H1 (cell line): ENCODE results near the gene ANK2. TPM values are rescaled to one million over a fixed set of nuclear protein-coding genes. Genes with fewer than 3 reads are reported as not detected.

Experiments used
- CTCF ChIA-PET: fragments of 300-600 bp; sonication (Branson Sonifier 250); formaldehyde crosslinking; loops from one replicate; lab custom pipeline; 2021; ENCODE audit not compliant: partially characterized antibody; lab: Charles Lee
- POLR2A ChIA-PET: fragments of 300-600 bp; sonication (Branson Sonifier 250); formaldehyde crosslinking; loops from one replicate; lab custom pipeline; 2021; ENCODE audit warnings: inconsistent platforms; ENCODE audit not compliant: partially characterized antibody; lab: Charles Lee
- DNase-seq, 2 experiments: peaks; one replicate each; pipeline versions ENCODE4 v3.0.0 to v3.0.0-alpha.2; 2010 to 2022; ENCODE audit warnings: low spot score in 2 of 2, low read depth in 1 of 2, mixed read lengths in 1 of 2
- FAIRE-seq: peaks from 2 replicates; lab custom pipeline; 2011; peaks lifted over from hg19 to GRCh38; lab: Jason Lieb, UNC
- H2AFZ ChIP-seq: 2 replicates; pipeline ENCODE4 v1.8.1; 2012; ENCODE audit warnings: low read length, inconsistent platforms
- H2AK5ac ChIP-seq: 2 replicates; pipeline ENCODE4 v1.6.1; 2013; ENCODE audit warnings: low read depth, low read length
- H2BK120ac ChIP-seq: replicated peaks from 2 replicates; pipeline ENCODE3; 2013; ENCODE audit warnings: low read depth, low read length, inconsistent platforms
- H2BK12ac ChIP-seq: 2 replicates; pipeline ENCODE4 v1.6.1; 2013; ENCODE audit warnings: low read depth, low read length
- H2BK15ac ChIP-seq: 2 replicates; pipeline ENCODE4 v1.6.1; 2013; ENCODE audit warnings: low read length
- H2BK20ac ChIP-seq: 2 replicates; pipeline ENCODE4 v1.6.1; 2013; ENCODE audit warnings: low read length
- H2BK5ac ChIP-seq: 2 replicates; pipeline ENCODE4 v1.6.1; 2013; ENCODE audit warnings: low read depth, low read length
- H3K14ac ChIP-seq: 2 replicates; pipeline ENCODE4 v1.6.1; 2013; ENCODE audit warnings: inconsistent platforms; ENCODE audit not compliant: insufficient read length
- H3K18ac ChIP-seq: 2 replicates; pipeline ENCODE4 v1.6.1; 2013; ENCODE audit warnings: low read length; ENCODE audit errors: extremely low read depth
- H3K23ac ChIP-seq: 2 replicates; pipeline ENCODE4 v1.6.1; 2013; ENCODE audit warnings: inconsistent platforms; ENCODE audit not compliant: insufficient read length
- H3K23me2 ChIP-seq: 2 replicates; pipeline ENCODE4 v1.6.1; 2013; ENCODE audit warnings: low read depth, low read length
- H3K27ac ChIP-seq: 2 replicates; pipeline ENCODE4 v1.6.1; 2011; ENCODE audit warnings: low read depth, low read length, inconsistent platforms
- H3K27me3 ChIP-seq, 4 experiments: replicated peaks in 1 of 4; 1 replicate in 1 of 4; 2 replicates in 3 of 4; pipeline versions ENCODE4 v1.6.1 to v1.8.1; 2011 to 2013; ENCODE audit warnings: low read length in 3 of 4, mild to moderate bottlenecking in 3 of 4, inconsistent platforms in 2 of 4, mixed read lengths in 2 of 4, moderate library complexity in 1 of 4; ENCODE audit not compliant: control insufficient read depth in 3 of 4, insufficient read depth in 3 of 4; ENCODE audit errors: extremely low read depth in 1 of 4
- H3K36me3 ChIP-seq, 4 experiments: 2 replicates each; pipeline versions ENCODE4 v1.6.1 to v1.8.1; 2011 to 2013; ENCODE audit warnings: mild to moderate bottlenecking in 4 of 4, low read length in 3 of 4, moderate library complexity in 2 of 4, control low read depth in 1 of 4, inconsistent platforms in 1 of 4; ENCODE audit not compliant: insufficient read depth in 4 of 4, control insufficient read depth in 2 of 4
- H3K4ac ChIP-seq: replicated peaks from 2 replicates; pipeline ENCODE3; 2013; ENCODE audit warnings: low read length, low read depth, mixed read lengths, inconsistent platforms; ENCODE audit not compliant: insufficient read length
- H3K4me1 ChIP-seq, 4 experiments: replicated peaks in 1 of 4; 1 replicate in 1 of 4; 2 replicates in 3 of 4; pipeline versions ENCODE4 v1.6.1 to v1.8.1; 2011 to 2013; ENCODE audit warnings: low read length in 3 of 4, inconsistent platforms in 2 of 4, mixed read lengths in 1 of 4; ENCODE audit not compliant: insufficient read depth in 4 of 4, control insufficient read depth in 3 of 4
- H3K4me2 ChIP-seq, 2 experiments: 2 replicates each; pipeline versions ENCODE4 v1.6.1 to v1.8.1; 2011 to 2013; ENCODE audit warnings: low read depth in 2 of 2, low read length in 2 of 2, control low read depth in 1 of 2, inconsistent platforms in 1 of 2, mild to moderate bottlenecking in 1 of 2; ENCODE audit not compliant: insufficient read depth in 1 of 2
- H3K4me3 ChIP-seq, 4 experiments: fragments of 200-600, 300-600 bp in 1 of 4; sonication (generic), shearing (Covaris generic), sonication (Bioruptor Twin) in 1 of 4; 2 replicates each; pipeline versions ENCODE4 v1.5.1 to v1.8.1; 2011 to 2016; ENCODE audit warnings: low read length in 4 of 4, low read depth in 3 of 4, control low read depth in 2 of 4, inconsistent platforms in 2 of 4, mild to moderate bottlenecking in 2 of 4, mixed read lengths in 1 of 4, moderate library complexity in 1 of 4; ENCODE audit not compliant: insufficient read depth in 2 of 4; ENCODE audit errors: extremely low read depth in 1 of 4
- H3K56ac ChIP-seq: replicated peaks from 2 replicates; pipeline ENCODE3; 2013; ENCODE audit warnings: low read depth, mild to moderate bottlenecking, mixed read lengths, low read length, inconsistent platforms; ENCODE audit not compliant: insufficient read length
- H3K79me1 ChIP-seq: 2 replicates; pipeline ENCODE4 v1.6.1; 2013; ENCODE audit warnings: low read depth, low read length, control low read depth
- H3K79me2 ChIP-seq, 2 experiments: 2 replicates each; pipeline versions ENCODE4 v1.6.1 to v1.8.1; 2012 to 2013; ENCODE audit warnings: low read length in 2 of 2, mild to moderate bottlenecking in 2 of 2, inconsistent platforms in 1 of 2; ENCODE audit not compliant: insufficient read depth in 2 of 2, control insufficient read depth in 1 of 2
- H3K9ac ChIP-seq, 4 experiments: replicated peaks in 1 of 4; 1 replicate in 1 of 4; 2 replicates in 3 of 4; pipeline versions ENCODE4 v1.6.1 to v1.8.1; 2011 to 2013; ENCODE audit warnings: low read depth in 3 of 4, low read length in 3 of 4, control low read depth in 2 of 4, mild to moderate bottlenecking in 2 of 4, moderate library complexity in 2 of 4, inconsistent platforms in 1 of 4; ENCODE audit errors: extremely low read depth in 1 of 4
- H3K9me3 ChIP-seq, 2 experiments: 2 replicates each; pipeline versions ENCODE4 v1.6.1 to v1.8.1; 2012 to 2013; ENCODE audit warnings: mild to moderate bottlenecking in 2 of 2, moderate library complexity in 2 of 2, control low read depth in 1 of 2, inconsistent platforms in 1 of 2, low read depth in 1 of 2, low read length in 1 of 2, mixed read lengths in 1 of 2; ENCODE audit not compliant: insufficient read depth in 2 of 2
- H4K20me1 ChIP-seq, 2 experiments: replicated peaks in 1 of 2; 2 replicates each; pipeline versions ENCODE3 to v1.8.1; 2011 to 2013; ENCODE audit warnings: inconsistent platforms in 2 of 2, low read length in 2 of 2, mild to moderate bottlenecking in 1 of 2; ENCODE audit not compliant: insufficient read depth in 2 of 2, control insufficient read depth in 1 of 2
- H4K5ac ChIP-seq: 2 replicates; pipeline ENCODE4 v1.6.1; 2013; ENCODE audit warnings: low read length, low read depth, mixed read lengths, inconsistent platforms; ENCODE audit not compliant: insufficient read length
- H4K8ac ChIP-seq: 2 replicates; pipeline ENCODE4 v1.8.0; 2013; ENCODE audit warnings: mild to moderate bottlenecking, moderate library complexity, low read length, inconsistent platforms; ENCODE audit not compliant: insufficient read depth; ENCODE audit errors: extremely low read depth
- H4K91ac ChIP-seq: replicated peaks from 2 replicates; pipeline ENCODE3; 2013; ENCODE audit warnings: low read length, mixed read lengths, inconsistent platforms; ENCODE audit not compliant: insufficient read length
- EP300 ChIP-seq, 2 experiments: IDR thresholded peaks; 1 replicate in 1 of 2; 2 replicates in 1 of 2; pipeline ENCODE4 v1.6.1; 2011 to 2012; ENCODE audit warnings: low read depth in 2 of 2, low read length in 2 of 2, mild to moderate bottlenecking in 2 of 2, borderline replicate concordance in 1 of 2, inconsistent platforms in 1 of 2, moderate library complexity in 1 of 2
- WGBS, 2 experiments: shearing (Covaris generic) in 1 of 2; methylation state at CpG; one replicate each; pipeline versions ENCODE4 v1.1.6 to v1.1.7; 2013 to 2015; ENCODE audit warnings: low lambda C conversion rate in 2 of 2, mixed read lengths in 2 of 2, inconsistent platforms in 1 of 2, low coverage in 1 of 2, missing lambda C conversion rate in 1 of 2; ENCODE audit not compliant: insufficient replicate concordance in 2 of 2, insufficient coverage in 1 of 2, insufficient read length in 1 of 2; ENCODE audit errors: extremely low coverage in 1 of 2, missing lambda C conversion rate in 1 of 2; 5-methylcytosine and 5-hydroxymethylcytosine counted together
- polyA plus RNA-seq, 7 experiments: library from polyadenylated mRNA; depleted of rRNA in 3 of 7; stranded (reverse) in 5 of 7; unstranded in 2 of 7; fragments of >200 nt in 5 of 7; fragments of 200-250 nt in 2 of 7; gene quantifications; 1 replicate in 5 of 7; 2 replicates in 1 of 7; 4 replicates in 1 of 7; pipeline versions ENCODE4 v1.2.1 to v1.2.3, GENCODE V29; 2011 to 2013; ENCODE audit warnings: missing spikeins in 2 of 7, mixed read lengths in 2 of 7
- total RNA-seq: library from RNA; stranded (reverse); fragmentation: NEBNext Ultra II Directional; extraction: Animal tissue kit (Norgen Biotek cat#: 25700); gene quantifications from 2 replicates; pipeline ENCODE4 v1.2.1, GENCODE V29; 2021

ANK2 gene
- total and polyA plus RNA-seq, 2 of the 8 experiments (the other 6 are each of a cell fraction or from before 2014, with no cell fraction given) = 14.2 to 35.1 TPM

- Histone ChIP-seq H3K18ac (no peak overlapping the region), H3K4ac (no peak overlapping the region), H2BK120ac (no peak overlapping the region), H3K27ac (no peak overlapping the region), H3K4me2 (no peak overlapping the region), H3K56ac (no peak overlapping the region), H4K8ac (no peak overlapping the region), H3K27me3 (no peaks in the 10 kb centered on the region), H2AK5ac (no peak overlapping the region), H3K9ac (no peak overlapping the region), H3K79me2 (no peaks in the 10 kb centered on the region), H3K4me1 (peaks cover 0 to 4% (median 0%) of the 10 kb centered on the region in 4 experiments; a peak in 1 of 7 replicates), H3K14ac (no peak overlapping the region), H3K9me3 (0 out of 4 replicates have a peak, but pooled peaks cover 0 to 4% of the 10 kb centered on the region in 2 experiments), H3K23ac (no peak overlapping the region), H4K5ac (no peak overlapping the region), H3K23me2 (no peaks in the 10 kb centered on the region), H3K4me3 (no peak overlapping the region), H4K91ac (no peak overlapping the region), H3K79me1 (no peaks in the 10 kb centered on the region), H3K36me3 (no peaks in the 10 kb centered on the region), H2BK12ac (no peak overlapping the region), H2BK20ac (no peak overlapping the region), H2BK5ac (no peak overlapping the region), H2AFZ (no peak overlapping the region), H2BK15ac (no peak overlapping the region), H4K20me1 (no peaks in the 10 kb centered on the region)
- ChIA-PET POLR2A (no interaction called here), CTCF (interaction anchor here (1.1 to 1.5 kb wide), 2 partner anchors 9 to 65 kb away, joined by 3 to 4 read pairs; no protein-coding TSS in a partner anchor)
- 95% methylated on average over 4 of the region's 4 CpGs; no CpG with 5 or more reads in 1 of the 2 experiments for WGBS, 2 experiments
- FAIRE-seq = no peak
- TF ChIP-seq EP300 (IDR thresholded peaks at IDR 0.05; ENCODE audit: borderline replicate concordance in 1 of 2, low read depth in 2 of 2, low read length in 2 of 2) = no peak
- no peak for DNase-seq
Measured at GRCh38 chr4:113404167-113404571, 354.7 kb downstream of the ANK2 start.
